ENCODE data around the gene CCDC192. TPM values are rescaled to one million over a fixed set of nuclear protein-coding genes. Genes with fewer than 3 reads are reported as not detected.

CCDC192 gene
- total RNA-seq, 6 experiments from 2014 or later: not detected

DNA sequence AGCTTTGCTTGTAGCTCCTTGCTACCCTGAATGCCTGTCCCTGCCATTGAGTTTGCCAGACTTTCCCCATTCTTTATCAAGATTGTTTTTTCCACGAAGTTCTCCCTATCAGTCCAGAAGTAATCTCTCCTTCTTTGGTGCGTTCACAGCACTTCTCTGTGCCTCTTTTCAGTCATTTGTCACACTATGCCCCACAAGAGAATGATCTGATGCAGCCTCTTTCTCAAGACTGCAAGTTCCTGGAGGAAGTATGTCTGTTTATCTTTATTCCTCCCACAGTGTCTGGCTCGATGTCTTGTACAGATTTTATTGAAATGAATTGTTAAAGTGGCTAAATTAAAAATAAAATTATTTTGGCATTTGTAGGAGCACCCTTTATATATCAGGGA is 99.3 kb downstream of the CCDC192 start:
- Histone ChIP-seq H3K4me1 (no peaks in the 10 kb centered on the region), H3K9me3 (no peaks in the 10 kb centered on the region), H3K27ac (no peak overlapping the region), H3K36me3 (no peaks in the 10 kb centered on the region), H3K27me3 (no peaks in the 10 kb centered on the region), H3K4me3 (no peak overlapping the region)
- DNase-seq (no peak), ATAC-seq (peak in 1 of 4 donors; percentile 44)
- WGBS (ENCODE audit: insufficient coverage, low coverage, low lambda C conversion rate, missing lambda C conversion rate): 12% methylated on average over 3 of the region's 3 CpGs
- intact Hi-C loops (cut with DNase I): no loop called here
- TF ChIP-seq, protein P1, sequence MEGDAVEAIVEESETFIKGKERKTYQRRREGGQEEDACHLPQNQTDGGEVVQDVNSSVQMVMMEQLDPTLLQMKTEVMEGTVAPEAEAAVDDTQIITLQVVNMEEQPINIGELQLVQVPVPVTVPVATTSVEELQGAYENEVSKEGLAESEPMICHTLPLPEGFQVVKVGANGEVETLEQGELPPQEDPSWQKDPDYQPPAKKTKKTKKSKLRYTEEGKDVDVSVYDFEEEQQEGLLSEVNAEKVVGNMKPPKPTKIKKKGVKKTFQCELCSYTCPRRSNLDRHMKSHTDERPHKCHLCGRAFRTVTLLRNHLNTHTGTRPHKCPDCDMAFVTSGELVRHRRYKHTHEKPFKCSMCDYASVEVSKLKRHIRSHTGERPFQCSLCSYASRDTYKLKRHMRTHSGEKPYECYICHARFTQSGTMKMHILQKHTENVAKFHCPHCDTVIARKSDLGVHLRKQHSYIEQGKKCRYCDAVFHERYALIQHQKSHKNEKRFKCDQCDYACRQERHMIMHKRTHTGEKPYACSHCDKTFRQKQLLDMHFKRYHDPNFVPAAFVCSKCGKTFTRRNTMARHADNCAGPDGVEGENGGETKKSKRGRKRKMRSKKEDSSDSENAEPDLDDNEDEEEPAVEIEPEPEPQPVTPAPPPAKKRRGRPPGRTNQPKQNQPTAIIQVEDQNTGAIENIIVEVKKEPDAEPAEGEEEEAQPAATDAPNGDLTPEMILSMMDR (IDR thresholded peaks at IDR 0.05): no peak
- TF ChIP-seq POLR2A (IDR thresholded peaks at IDR 0.05): no peak

DNA sequence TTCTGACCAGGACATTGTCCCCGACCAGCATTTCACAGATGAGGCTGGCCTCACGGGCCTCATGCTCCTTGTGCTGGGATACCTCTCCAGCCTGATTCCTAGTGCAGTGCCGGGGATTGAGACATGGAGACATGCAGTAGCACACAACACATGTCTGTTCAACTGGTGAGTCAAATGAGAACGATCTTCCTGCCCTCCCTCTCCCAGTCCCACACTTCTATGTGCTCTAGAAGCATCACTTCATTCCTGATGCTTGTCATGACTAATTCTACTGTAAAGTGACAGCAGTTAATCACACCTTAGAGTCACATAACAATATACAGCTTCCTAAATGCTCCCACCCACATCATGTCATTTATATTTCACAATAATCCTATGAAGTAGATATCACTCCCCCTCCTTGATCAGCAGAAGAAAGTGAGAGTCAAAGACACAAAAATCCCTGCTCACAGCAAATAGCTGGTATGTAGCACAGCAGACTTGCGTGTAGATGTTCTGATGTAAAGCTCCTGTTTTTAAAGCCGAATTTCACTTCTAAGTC is 101.8 kb downstream of the CCDC192 start:
- intact Hi-C loops (cut with DNase I): no loop called here
- H3K4me3 ChIP-seq: no peak overlapping the region
- no peaks in the 10 kb centered on the region for H3K36me3 ChIP-seq
- no peak for TF ChIP-seq POLR2A (IDR thresholded peaks at IDR 0.05)
- TF ChIP-seq, protein P1 (IDR thresholded peaks at IDR 0.05): no peak
- no peak overlapping the region for H3K27ac ChIP-seq
- no peak for DNase-seq
- ATAC-seq: no peak
- 53% methylated on average over 4 of the region's 6 CpGs for WGBS (ENCODE audit: insufficient coverage, low coverage, low lambda C conversion rate, missing lambda C conversion rate)
- H3K4me1 ChIP-seq: no peaks in the 10 kb centered on the region
- H3K9me3 ChIP-seq: no peaks in the 10 kb centered on the region
- H3K27me3 ChIP-seq: no peaks in the 10 kb centered on the region

- intact Hi-C loops (cut with DNase I): no loop called here
- ATAC-seq: no peak
- TF ChIP-seq, protein P1 (IDR thresholded peaks at IDR 0.05): no peak
- no peak for TF ChIP-seq POLR2A (IDR thresholded peaks at IDR 0.05)
- 67% methylated on average over 1 of the region's 1 CpG for WGBS (ENCODE audit: insufficient coverage, low coverage, low lambda C conversion rate, missing lambda C conversion rate)
- Histone ChIP-seq H3K9me3 (no peaks in the 10 kb centered on the region), H3K4me1 (no peaks in the 10 kb centered on the region), H3K27ac (no peak overlapping the region), H3K4me3 (no peak overlapping the region), H3K36me3 (no peaks in the 10 kb centered on the region), H3K27me3 (no peaks in the 10 kb centered on the region)
- DNase-seq: no peak
These were observed 102.3 kb downstream of the CCDC192 start for GRCh38 chr5:127805448-127805847.

- 66% methylated on average over 3 of the region's 3 CpGs for WGBS (ENCODE audit: insufficient coverage, low coverage, low lambda C conversion rate, missing lambda C conversion rate)
- no peak overlapping the region for H3K27ac ChIP-seq
- no peak for ATAC-seq
- H3K4me1 ChIP-seq: no peaks in the 10 kb centered on the region
- intact Hi-C loops (cut with DNase I): no loop called here
- DNase-seq: no peak
- no peak overlapping the region for H3K4me3 ChIP-seq
- TF ChIP-seq, protein P1 (IDR thresholded peaks at IDR 0.05): no peak
- TF ChIP-seq POLR2A (IDR thresholded peaks at IDR 0.05): no peak
- H3K9me3 ChIP-seq: no peaks in the 10 kb centered on the region
- no peaks in the 10 kb centered on the region for H3K36me3 ChIP-seq
- no peaks in the 10 kb centered on the region for H3K27me3 ChIP-seq
These were observed 103.6 kb downstream of the CCDC192 start for GRCh38 chr5:127806776-127807175.

GRCh38 chr5:127809533-127809932 is 106.3 kb downstream of the CCDC192 start:
- TF ChIP-seq, protein P1 (IDR thresholded peaks at IDR 0.05): no peak
- no peak for TF ChIP-seq POLR2A (IDR thresholded peaks at IDR 0.05)
- Histone ChIP-seq H3K4me3 (no peak overlapping the region), H3K27me3 (no peaks in the 10 kb centered on the region), H3K4me1 (no peaks in the 10 kb centered on the region), H3K9me3 (no peaks in the 10 kb centered on the region), H3K36me3 (no peaks in the 10 kb centered on the region), H3K27ac (no peak overlapping the region)
- no peak for ATAC-seq
- DNase-seq: no peak
- WGBS (ENCODE audit: insufficient coverage, low coverage, low lambda C conversion rate, missing lambda C conversion rate): 78% methylated on average over 1 of the region's 1 CpG
- intact Hi-C loops (cut with DNase I): no loop called here
